Keratinocyte (primary cell): ENCODE results near the gene DCAF11. TPM values are rescaled to one million over a fixed set of nuclear protein-coding genes. Genes with fewer than 3 reads are reported as not detected.
A peak's percentile ranks its signal among the peaks of the same experiment; 100 is the strongest.

Experiments
- DNase-seq: peaks from one replicate; pipeline ENCODE4 v3.0.0-alpha.2; 2011; ENCODE audit warnings: low read depth, missing footprints, low spot score
- FAIRE-seq: peaks from 2 replicates; lab custom pipeline; 2011; peaks lifted over from hg19 to GRCh38; lab: Jason Lieb, UNC
- H2AFZ ChIP-seq: 2 replicates; pipeline ENCODE4 v1.6.0; 2012; ENCODE audit warnings: low read length, control low read depth, inconsistent platforms; ENCODE audit not compliant: control insufficient read depth
- H3K27ac ChIP-seq: 2 replicates; pipeline ENCODE4 v1.5.1; 2011; ENCODE audit warnings: low read length; ENCODE audit not compliant: control insufficient read depth, insufficient read depth
- H3K27me3 ChIP-seq: 3 replicates; pipeline ENCODE4 v1.6.0; 2011; ENCODE audit warnings: low read length; ENCODE audit not compliant: control insufficient read depth, insufficient read depth; ENCODE audit errors: extremely low read depth
- H3K36me3 ChIP-seq, 2 experiments: 2 replicates in 1 of 2; 3 replicates in 1 of 2; pipeline ENCODE4 v1.5.1; 2011; ENCODE audit warnings: low read length in 2 of 2, mild to moderate bottlenecking in 1 of 2; ENCODE audit not compliant: control insufficient read depth in 2 of 2, insufficient read depth in 2 of 2; ENCODE audit errors: extremely low read depth in 1 of 2
- H3K4me1 ChIP-seq: 3 replicates; pipeline ENCODE4 v1.5.1; 2011; ENCODE audit warnings: low read length; ENCODE audit not compliant: control insufficient read depth, insufficient read depth; ENCODE audit errors: extremely low read depth
- H3K4me2 ChIP-seq: 3 replicates; pipeline ENCODE4 v1.6.0; 2011; ENCODE audit warnings: low read depth, low read length; ENCODE audit not compliant: control insufficient read depth, insufficient read depth; ENCODE audit errors: extremely low read depth
- H3K4me3 ChIP-seq, 3 experiments: fragments of 200-600 bp in 1 of 3; sonication (generic) in 1 of 3; 2 replicates in 2 of 3; 3 replicates in 1 of 3; pipeline ENCODE4 v1.5.1; 2011 to 2016; ENCODE audit warnings: low read length in 3 of 3, mild to moderate bottlenecking in 3 of 3, control low read depth in 2 of 3, inconsistent platforms in 1 of 3, low read depth in 1 of 3, mixed read lengths in 1 of 3, mixed run types in 1 of 3, moderate library complexity in 1 of 3; ENCODE audit not compliant: control insufficient read depth in 2 of 3, insufficient read depth in 2 of 3; ENCODE audit errors: extremely low read depth in 1 of 3
- H3K79me2 ChIP-seq: 2 replicates; pipeline ENCODE4 v1.6.0; 2012; ENCODE audit warnings: low read length; ENCODE audit not compliant: control insufficient read depth, insufficient read depth
- H3K9ac ChIP-seq: 3 replicates; pipeline ENCODE4 v1.6.0; 2011; ENCODE audit warnings: low read length; ENCODE audit not compliant: control insufficient read depth, insufficient read depth; ENCODE audit errors: extremely low read depth
- H3K9me1 ChIP-seq: 3 replicates; pipeline ENCODE4 v1.6.0; 2011; ENCODE audit warnings: low read length; ENCODE audit not compliant: control insufficient read depth, insufficient read depth; ENCODE audit errors: extremely low read depth
- H3K9me3 ChIP-seq: 2 replicates; pipeline ENCODE4 v1.5.1; 2012; ENCODE audit warnings: low read depth, low read length; ENCODE audit not compliant: control insufficient read depth
- H4K20me1 ChIP-seq: 3 replicates; pipeline ENCODE4 v1.6.0; 2011; ENCODE audit warnings: low read length; ENCODE audit not compliant: control insufficient read depth, insufficient read depth; ENCODE audit errors: extremely low read depth
- CTCF ChIP-seq, 3 experiments: IDR thresholded peaks in 1 of 3; conservative IDR thresholded peaks in 1 of 3; optimal IDR thresholded peaks in 1 of 3; 2 replicates in 2 of 3; 3 replicates in 1 of 3; pipeline versions ENCODE3 to v1.5.1; 2011; ENCODE audit warnings: low read length in 3 of 3, mild to moderate bottlenecking in 3 of 3, moderate library complexity in 2 of 3, control low read depth in 1 of 3, inconsistent platforms in 1 of 3; ENCODE audit not compliant: insufficient read depth in 2 of 3; ENCODE audit errors: extremely low read depth in 1 of 3
- EZH2 ChIP-seq: IDR thresholded peaks from one replicate; pipeline ENCODE4 v1.6.1; 2012; ENCODE audit warnings: inconsistent platforms, mild to moderate bottlenecking, low read length, moderate library complexity
- dilution Hi-C: fragments of 300-500 bp; cut with MboI; formaldehyde crosslinking; loops from one replicate; pipeline ENCODE4 v1.7.0; 2020; ENCODE audit warnings: low sequenced_read_pairs; ENCODE audit not compliant: extremely low pct_ligation_motif_present
- polyA plus RNA-seq, 5 experiments: library from polyadenylated mRNA; depleted of rRNA in 3 of 5; stranded (reverse) in 3 of 5; stranded (forward) in 1 of 5; unstranded in 1 of 5; fragments of >200 nt; gene quantifications; 1 replicate in 1 of 5; 2 replicates in 3 of 5; 3 replicates in 1 of 5; pipeline versions ENCODE4 v1.2.1 to v1.2.3, GENCODE V29; 2011 to 2012; ENCODE audit warnings: missing spikeins in 2 of 5, low read depth in 1 of 5, low replicate concordance in 1 of 5

Gene DCAF11
- polyA plus RNA-seq, 1 donor (not counting 4 experiments of a cell fraction or from before 2014, with no cell fraction given) = 25.9 TPM

- peaks cover 62% of the 10 kb centered on the region for H3K79me2 ChIP-seq
- peaks cover 30 to 46% of the 10 kb centered on the region in 2 experiments for H3K36me3 ChIP-seq
Observed at GRCh38 chr14:24147761-24148428, 33.3 kb downstream of the DCAF11 start.

GRCh38 chr14:24149302-24149969, 34.9 kb downstream of the DCAF11 start:
- Histone ChIP-seq H3K27ac (no peak overlapping the region), H3K9ac (no peak overlapping the region), H3K4me3 (no peak overlapping the region), H4K20me1 (no peaks in the 10 kb centered on the region), H3K9me3 (no peaks in the 10 kb centered on the region), H3K27me3 (no peaks in the 10 kb centered on the region), H3K9me1 (no peaks in the 10 kb centered on the region), H3K4me2 (no peak overlapping the region), H3K79me2 (peaks cover 56% of the 10 kb centered on the region), H2AFZ (no peak overlapping the region), H3K36me3 (peaks cover 24 to 39% of the 10 kb centered on the region in 2 experiments), H3K4me1 (peaks cover 20% of the 10 kb centered on the region)
- dilution Hi-C loops = no loop called here
- FAIRE-seq = no peak
- no peak for DNase-seq
- no peak for TF ChIP-seq EZH2
- TF ChIP-seq CTCF (optimal IDR thresholded peaks at IDR 0.05 in 1 of 3, IDR thresholded peaks at IDR 0.05 in 1 of 3, conservative IDR thresholded peaks at IDR 0.05 in 1 of 3; ENCODE audit: extremely low read depth in 1 of 3, insufficient read depth in 2 of 3, low read length in 3 of 3) = no peak

More at GRCh38 chr14:24147761-24148428, 33.3 kb downstream of the DCAF11 start:
- no peaks in the 10 kb centered on the region for H3K9me3 ChIP-seq
- peak overlapping the region; percentile 88 for H3K9ac ChIP-seq
- H3K27me3 ChIP-seq = no peaks in the 10 kb centered on the region
- FAIRE-seq = no peak
- peak overlapping the region; percentile 52 for H3K27ac ChIP-seq
- peaks cover 2% of the 10 kb centered on the region for H3K9me1 ChIP-seq
- H2AFZ ChIP-seq = no peak overlapping the region
- no peak for TF ChIP-seq CTCF (optimal IDR thresholded peaks at IDR 0.05 in 1 of 3, IDR thresholded peaks at IDR 0.05 in 1 of 3, conservative IDR thresholded peaks at IDR 0.05 in 1 of 3; ENCODE audit: extremely low read depth in 1 of 3, insufficient read depth in 2 of 3, low read length in 3 of 3)
- no peak for TF ChIP-seq EZH2
- no peaks in the 10 kb centered on the region for H4K20me1 ChIP-seq
- H3K4me2 ChIP-seq = peak overlapping the region; percentile 97
- dilution Hi-C loops = no loop called here
- peak overlapping the region; percentile 82 to 97 (median 91) for H3K4me3 ChIP-seq
- peaks cover 20% of the 10 kb centered on the region for H3K4me1 ChIP-seq
- no peak for DNase-seq
